Activated T-cell treated with anti-CD3 and anti-CD28 coated beads for 48 hours (primary cell): ENCODE measurements around the gene FRMPD2.
"Not testable (repeated sequence)": the region's sequence is repeated elsewhere in the genome, so short reads cannot be mapped to it uniquely, and the experiment has no call there.

Experiments
- DNase-seq: peaks from one replicate; pipeline ENCODE4 v3.0.0-alpha.2; 2020; ENCODE audit warnings: low read depth

Gene FRMPD2

GRCh38 chr10:48252354-48252650 is 22.2 kb downstream of the FRMPD2 start:
- DNase-seq: no peak

DNA sequence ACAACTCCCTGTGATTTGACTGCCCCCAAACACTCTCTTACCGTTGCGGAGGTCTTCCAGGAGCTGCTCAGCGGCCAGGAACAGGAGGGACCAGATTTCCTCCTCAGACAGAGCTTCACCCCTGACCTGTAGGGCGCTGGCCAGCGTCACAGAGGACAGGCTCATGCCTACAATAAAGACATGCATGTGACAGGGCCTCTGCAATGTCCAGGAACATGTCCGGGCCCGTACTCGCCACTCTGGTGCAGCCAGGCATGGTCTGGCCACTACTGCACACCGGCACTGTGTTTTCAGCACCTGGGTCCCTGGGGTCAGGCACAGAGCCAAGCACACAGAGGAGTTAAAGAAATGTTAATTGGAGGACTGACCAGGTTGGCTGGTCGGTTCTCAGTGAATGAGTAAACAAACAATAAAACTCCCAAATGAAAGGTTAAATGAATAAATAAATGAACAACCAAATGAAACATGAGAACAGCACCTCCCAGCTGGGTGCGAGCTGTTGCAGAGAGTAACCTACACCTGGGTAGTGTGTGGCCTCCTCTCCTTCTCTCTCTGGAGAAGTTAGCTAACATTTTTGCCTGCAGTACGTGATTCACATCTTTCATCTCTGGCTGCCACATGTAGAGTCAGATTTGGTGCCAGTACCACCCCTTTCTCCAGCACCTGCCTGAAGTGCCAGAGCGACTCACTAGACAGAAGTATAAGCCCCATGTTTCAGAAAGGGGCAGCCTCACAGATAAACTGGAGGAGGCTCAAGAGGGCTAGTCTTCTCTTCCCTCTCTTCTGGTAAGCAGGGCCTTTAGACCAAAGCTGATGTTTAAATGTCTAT is 22.8 kb downstream of the FRMPD2 start:
- DNase-seq: no peak

GRCh38 chr10:48251152-48251524 is 23.4 kb downstream of the FRMPD2 start:
- no peak for DNase-seq

- no peak for DNase-seq
These were observed 24.6 kb downstream of the FRMPD2 start for GRCh38 chr10:48249763-48250351.

GRCh38 chr10:48249004-48249762 is 25.3 kb downstream of the FRMPD2 start:
- no peak for DNase-seq

- DNase-seq: no peak
These were observed 26.0 kb downstream of the FRMPD2 start for GRCh38 chr10:48248462-48248861.

DNA sequence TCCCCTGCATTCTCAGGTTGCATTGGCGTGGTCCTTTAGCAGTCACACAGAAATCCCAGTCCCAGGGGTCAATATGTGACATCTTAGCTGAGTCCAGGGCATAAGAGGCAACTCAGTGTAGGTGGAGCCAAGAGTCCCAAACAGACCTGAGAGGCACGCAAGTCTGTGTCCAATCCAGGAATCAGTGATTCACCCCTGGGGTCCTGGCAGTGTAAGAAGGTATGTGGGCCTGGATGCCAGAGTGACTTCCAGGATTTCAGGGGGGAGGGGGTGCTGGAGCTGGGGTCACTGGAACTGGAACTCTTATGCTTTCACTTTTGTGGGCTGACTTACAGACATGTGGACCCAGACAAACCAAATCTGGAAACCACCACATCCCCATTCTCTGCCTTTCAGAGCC is 26.8 kb downstream of the FRMPD2 start:
- DNase-seq: no peak

DNA sequence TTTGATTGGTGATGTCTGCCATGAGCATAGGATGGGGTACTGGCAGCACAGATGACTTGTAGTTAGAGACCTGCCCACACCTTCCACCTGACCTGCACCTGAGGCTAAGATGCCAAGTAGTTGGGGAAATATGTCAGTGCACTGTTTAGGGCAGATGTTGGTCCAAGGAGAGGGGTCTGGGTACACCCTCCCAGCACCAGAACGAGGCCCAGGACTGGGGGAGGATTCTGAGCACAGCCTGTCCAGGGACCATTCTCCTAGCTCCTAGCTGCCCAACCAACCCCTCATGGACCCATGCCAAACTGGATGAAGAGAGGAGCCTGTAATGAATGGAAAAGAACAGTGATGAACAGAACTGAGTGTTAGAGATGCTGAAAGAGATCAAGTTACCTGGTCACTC is 28.0 kb downstream of the FRMPD2 start:
- no peak for DNase-seq

GRCh38 chr10:48245977-48246376 is 28.5 kb downstream of the FRMPD2 start:
- DNase-seq: no peak

GRCh38 chr10:48243921-48244320 is 30.6 kb downstream of the FRMPD2 start:
- not testable (repeated sequence) for DNase-seq

- DNase-seq: no peak
These were observed 31.0 kb downstream of the FRMPD2 start for GRCh38 chr10:48243487-48243886.

GRCh38 chr10:48242171-48242904 is 32.2 kb downstream of the FRMPD2 start:
- DNase-seq: no peak

DNA sequence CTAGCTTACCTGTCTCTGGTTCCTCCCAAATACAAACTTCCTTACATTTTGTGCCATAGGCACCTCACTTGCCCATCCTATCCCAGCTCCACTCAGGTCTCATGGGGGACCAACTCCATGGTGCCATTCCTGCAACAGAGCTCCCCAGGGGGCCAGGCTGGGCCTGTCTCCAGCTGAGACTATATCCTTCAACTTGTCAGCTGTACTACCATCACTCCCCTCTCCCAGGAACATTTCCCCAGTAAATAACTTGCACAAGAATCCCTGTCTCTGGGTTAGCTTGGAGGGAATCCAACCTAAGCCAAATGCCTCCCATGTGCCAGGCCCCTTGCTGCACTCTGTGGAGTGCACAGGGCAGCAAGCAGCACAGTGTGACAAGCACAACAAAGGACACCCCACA is 33.2 kb downstream of the FRMPD2 start:
- DNase-seq: no peak

DNA sequence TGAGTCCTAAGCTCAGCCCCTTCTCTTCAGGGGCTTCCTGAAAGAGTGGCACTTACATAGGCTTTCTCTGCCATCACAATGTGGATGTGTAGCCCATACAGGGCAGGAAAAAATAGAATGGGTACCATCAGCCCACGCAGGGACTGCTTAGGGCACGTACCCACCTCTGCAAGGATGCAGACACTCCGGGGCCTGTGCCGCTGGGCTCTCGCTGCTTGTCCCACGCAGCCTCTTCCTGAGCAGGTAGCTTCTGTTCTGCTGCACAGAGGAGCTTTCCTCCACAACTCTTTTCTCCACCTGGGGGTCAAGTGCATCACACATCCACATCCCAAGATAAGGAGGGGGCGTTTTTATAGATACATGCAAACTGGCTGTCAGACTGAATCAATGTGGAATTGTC is 34.3 kb downstream of the FRMPD2 start:
- DNase-seq: no peak

GRCh38 chr10:48239618-48240017 is 34.9 kb downstream of the FRMPD2 start:
- DNase-seq: no peak

DNA sequence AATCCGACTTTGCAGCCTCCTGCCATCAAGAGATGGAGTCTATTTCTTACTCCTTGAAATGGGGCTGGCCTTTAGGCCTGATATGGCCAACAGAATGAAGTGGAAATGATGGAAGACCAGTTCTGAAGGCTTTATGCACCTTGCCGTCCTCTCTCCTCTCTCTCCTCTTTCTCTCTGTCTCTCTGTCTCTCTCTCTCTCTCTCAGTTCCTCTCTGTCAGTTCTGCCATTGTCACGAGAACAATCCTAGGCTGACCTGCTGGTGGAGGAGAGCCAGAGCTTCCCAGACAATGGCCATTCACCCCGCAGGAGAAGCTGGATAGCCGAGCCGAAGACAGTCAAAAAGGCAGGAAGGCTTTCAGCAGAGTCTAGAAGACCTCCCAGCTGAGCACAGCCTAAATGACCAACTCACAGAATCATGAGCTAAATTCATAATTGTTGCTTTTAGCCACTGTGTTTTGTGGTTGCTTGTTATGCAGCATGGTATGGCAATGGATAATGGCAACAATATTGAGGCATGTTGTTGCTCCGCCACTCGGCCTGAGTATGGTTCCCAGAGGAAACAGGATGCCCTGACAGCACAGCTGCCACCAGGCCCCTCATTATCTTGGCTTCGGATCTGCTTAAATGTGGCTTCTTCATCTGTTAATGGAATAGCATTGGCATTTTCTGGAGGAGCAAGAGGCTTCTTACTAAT is 35.5 kb downstream of the FRMPD2 start:
- DNase-seq: no peak

DNA sequence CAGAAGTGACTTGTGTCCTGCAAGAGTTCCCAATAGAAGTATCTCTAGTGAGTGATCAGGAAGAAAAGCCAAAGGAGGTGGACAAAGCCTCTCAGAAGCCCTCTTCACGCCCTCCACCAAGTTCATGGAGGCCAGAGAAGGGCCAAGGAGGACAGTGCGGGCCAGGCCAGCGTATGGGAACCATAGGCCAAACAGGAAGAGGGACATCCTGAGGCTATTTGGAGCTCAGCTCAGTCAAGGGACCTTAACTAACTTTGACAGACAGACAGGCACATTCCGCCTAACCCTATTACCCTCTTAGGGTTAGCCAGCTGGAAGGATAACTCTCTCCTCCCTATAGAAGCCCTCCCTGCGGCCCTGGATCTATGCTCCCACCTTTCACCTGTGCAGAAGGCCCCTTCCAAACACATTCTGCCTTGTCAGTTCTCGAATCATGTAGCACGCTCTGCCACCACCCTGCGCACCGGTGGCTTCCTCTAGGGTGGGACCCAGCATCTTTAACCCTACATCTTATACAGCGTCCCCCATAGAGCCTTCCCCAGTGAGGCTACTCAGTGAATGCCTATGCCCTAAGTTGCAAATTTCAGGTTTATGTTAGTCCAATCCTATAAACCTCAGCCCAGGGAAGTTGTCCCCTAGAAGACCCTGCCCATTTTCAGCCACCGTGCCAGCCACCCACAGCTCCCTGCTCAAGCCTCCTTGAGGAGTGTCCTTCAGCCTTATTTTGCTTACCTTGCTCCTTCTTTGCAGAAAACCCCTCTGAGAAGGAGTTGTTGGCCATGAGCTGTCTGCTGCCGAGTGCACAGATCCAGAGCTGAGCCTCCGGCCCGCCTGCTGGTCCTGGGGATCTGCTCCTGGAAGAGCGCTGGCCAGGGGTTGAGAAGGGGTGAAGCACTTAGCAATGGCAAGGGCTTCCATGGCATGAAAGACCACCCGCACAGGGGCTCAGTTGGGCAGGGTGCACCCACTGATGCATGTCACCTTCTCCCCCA is 36.9 kb downstream of the FRMPD2 start:
- no peak for DNase-seq

DNA sequence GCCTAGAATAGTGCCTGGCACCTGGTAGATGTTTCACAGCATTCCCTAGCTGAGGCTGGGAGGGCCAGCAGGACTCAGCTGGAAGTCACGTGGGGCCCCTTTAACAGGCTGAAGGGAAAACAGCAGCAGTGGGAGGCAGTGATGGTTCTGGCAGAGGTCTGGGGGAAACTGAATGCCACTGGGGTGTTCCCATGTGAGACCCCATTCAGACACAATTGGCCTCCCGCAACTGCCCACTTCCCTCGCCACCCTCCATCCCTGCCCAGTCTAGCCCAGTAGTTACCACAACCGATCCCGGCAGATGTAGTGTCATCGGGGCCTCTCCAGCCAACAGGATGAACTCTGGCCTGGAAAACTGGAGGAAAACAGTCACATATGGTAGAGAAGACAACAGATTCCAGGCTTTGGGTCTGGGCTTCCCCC is 38.3 kb downstream of the FRMPD2 start:
- no peak for DNase-seq

- DNase-seq: no peak
These were observed 39.0 kb downstream of the FRMPD2 start for GRCh38 chr10:48235501-48235900.

DNA sequence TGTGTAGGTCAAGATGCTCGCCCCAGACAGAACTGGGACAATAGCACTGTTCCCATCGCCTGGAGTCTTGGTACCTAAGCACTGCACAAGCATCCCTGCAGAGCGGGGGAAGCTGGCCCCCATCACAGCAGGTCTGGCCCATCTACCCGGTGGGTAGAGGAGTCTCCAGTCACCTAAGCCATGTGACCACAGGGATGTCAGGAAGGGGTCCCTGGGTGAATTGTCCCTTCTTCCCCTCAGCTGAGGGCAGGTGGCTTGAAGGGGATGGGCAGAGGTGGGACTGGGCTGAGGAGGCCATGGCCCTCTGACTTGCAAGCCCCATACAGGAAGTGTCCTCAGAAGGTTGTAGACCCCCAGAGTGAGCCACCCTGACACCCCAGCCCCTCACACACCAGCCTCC is 39.7 kb downstream of the FRMPD2 start:
- no peak for DNase-seq

DNA sequence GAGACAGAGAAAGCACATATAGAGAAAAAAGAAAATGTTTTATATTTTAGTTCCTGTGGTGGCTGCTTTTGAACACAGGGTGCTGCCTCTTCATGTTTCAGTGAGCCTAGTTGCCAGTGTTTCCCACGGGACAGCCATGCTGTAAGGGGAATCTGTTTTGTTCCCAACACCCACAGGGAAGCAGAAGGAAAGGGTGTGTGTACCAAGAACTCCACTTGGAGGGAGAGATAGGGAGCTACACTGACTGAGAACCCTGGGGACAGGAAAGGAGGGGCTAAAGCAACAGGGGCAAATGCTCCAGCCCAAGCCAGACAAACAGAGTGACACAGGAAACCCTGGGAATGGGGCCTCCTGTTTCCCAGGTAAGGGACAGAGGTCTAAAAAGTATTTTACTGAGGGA is 40.2 kb downstream of the FRMPD2 start:
- no peak for DNase-seq
